ENCODE data around the gene HDAC10.

The HDAC10 gene

GRCh38 chr22:50282361-50283155 lies 31.5 kb upstream of the HDAC10 start:
- no peak for TF ChIP-seq CTCF (IDR thresholded peaks at IDR 0.05; ENCODE audit: low read depth, low read length)
- no peak for DNase-seq (ENCODE audit: extremely low read depth, low read depth)

- TF ChIP-seq CTCF (IDR thresholded peaks at IDR 0.05; ENCODE audit: low read depth, low read length) = no peak
- DNase-seq (ENCODE audit: extremely low read depth, low read depth) = no peak
Measured at GRCh38 chr22:50281957-50282356, 30.9 kb upstream of the HDAC10 start.

GRCh38 chr22:50281384-50281760 lies 30.3 kb upstream of the HDAC10 start:
- no peak for TF ChIP-seq CTCF (IDR thresholded peaks at IDR 0.05; ENCODE audit: low read depth, low read length)
- DNase-seq (ENCODE audit: extremely low read depth, low read depth) = no peak

- TF ChIP-seq CTCF (IDR thresholded peaks at IDR 0.05; ENCODE audit: low read depth, low read length) = no peak
- no peak for DNase-seq (ENCODE audit: extremely low read depth, low read depth)
Measured at GRCh38 chr22:50280708-50281383, 29.8 kb upstream of the HDAC10 start.

GRCh38 chr22:50280022-50280707 lies 29.1 kb upstream of the HDAC10 start:
- no peak for TF ChIP-seq CTCF (IDR thresholded peaks at IDR 0.05; ENCODE audit: low read depth, low read length)
- DNase-seq (ENCODE audit: extremely low read depth, low read depth) = no peak

GRCh38 chr22:50278956-50279619 lies 28.0 kb upstream of the HDAC10 start:
- TF ChIP-seq CTCF (IDR thresholded peaks at IDR 0.05; ENCODE audit: low read depth, low read length) = no peak
- no peak for DNase-seq (ENCODE audit: extremely low read depth, low read depth)

Data from AG09319 (cell line).